Neural cell (in vitro differentiated cells): ENCODE data around the gene GALNT12.

Experiments used
- EZH2 ChIP-seq: fragments of 200-600, 300-800 bp; shearing (Covaris generic), sonication (generic); IDR thresholded peaks from 2 replicates; pipeline ENCODE4 v1.6.1; 2014; ENCODE audit warnings: antibody characterized with exemption, low read length, borderline replicate concordance, mild to moderate bottlenecking; ENCODE audit not compliant: insufficient read depth, poor library complexity, severe bottlenecking
- MXI1 ChIP-seq: fragments of 450-650 bp; conservative IDR thresholded peaks from 2 replicates; pipeline ENCODE4 v1.6.1; 2014; ENCODE audit warnings: antibody characterized with exemption, mild to moderate bottlenecking; ENCODE audit not compliant: poor library complexity, severe bottlenecking
- POLR2AphosphoS5 ChIP-seq: IDR thresholded peaks from 2 replicates; pipeline ENCODE4 v1.6.1; 2012
- REST ChIP-seq: IDR thresholded peaks from 2 replicates; pipeline ENCODE4 v1.6.1; 2012; ENCODE audit warnings: borderline replicate concordance
- TF ChIP-seq, protein P1 (sequence below): fragments of 450-650 bp; IDR thresholded peaks from 2 replicates; pipeline ENCODE4 v1.5.1; 2014; ENCODE audit warnings: antibody characterized with exemption, mild to moderate bottlenecking, moderate library complexity; ENCODE audit not compliant: poor library complexity, severe bottlenecking

DNA sequence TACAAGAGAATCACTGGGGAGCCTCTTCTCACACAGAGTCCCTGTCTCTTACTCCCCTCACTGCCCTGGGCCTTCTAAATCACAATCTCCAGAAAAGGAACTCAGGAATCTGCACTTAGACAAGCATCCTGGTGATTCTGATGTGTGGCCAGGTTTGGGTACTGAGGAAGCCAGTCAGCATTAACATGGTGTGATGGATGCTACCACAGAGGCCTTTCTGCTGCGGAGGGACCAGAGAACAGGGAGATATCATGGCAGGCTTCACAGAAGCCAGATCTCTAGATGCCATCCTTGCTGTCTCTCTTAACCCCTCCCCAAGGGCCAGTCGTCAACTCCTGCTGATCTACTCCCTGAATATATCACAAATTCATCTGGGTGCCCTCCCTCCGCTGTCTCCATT lies 12.7 kb upstream of the GALNT12 start:
- TF ChIP-seq EZH2 (no peak), POLR2AphosphoS5 (no peak), REST (no peak), MXI1 (no peak)
- TF ChIP-seq, protein P1, sequence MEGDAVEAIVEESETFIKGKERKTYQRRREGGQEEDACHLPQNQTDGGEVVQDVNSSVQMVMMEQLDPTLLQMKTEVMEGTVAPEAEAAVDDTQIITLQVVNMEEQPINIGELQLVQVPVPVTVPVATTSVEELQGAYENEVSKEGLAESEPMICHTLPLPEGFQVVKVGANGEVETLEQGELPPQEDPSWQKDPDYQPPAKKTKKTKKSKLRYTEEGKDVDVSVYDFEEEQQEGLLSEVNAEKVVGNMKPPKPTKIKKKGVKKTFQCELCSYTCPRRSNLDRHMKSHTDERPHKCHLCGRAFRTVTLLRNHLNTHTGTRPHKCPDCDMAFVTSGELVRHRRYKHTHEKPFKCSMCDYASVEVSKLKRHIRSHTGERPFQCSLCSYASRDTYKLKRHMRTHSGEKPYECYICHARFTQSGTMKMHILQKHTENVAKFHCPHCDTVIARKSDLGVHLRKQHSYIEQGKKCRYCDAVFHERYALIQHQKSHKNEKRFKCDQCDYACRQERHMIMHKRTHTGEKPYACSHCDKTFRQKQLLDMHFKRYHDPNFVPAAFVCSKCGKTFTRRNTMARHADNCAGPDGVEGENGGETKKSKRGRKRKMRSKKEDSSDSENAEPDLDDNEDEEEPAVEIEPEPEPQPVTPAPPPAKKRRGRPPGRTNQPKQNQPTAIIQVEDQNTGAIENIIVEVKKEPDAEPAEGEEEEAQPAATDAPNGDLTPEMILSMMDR: no peak
